ENCODE data around the gene MLLT10. TPM values are rescaled to one million over a fixed set of nuclear protein-coding genes. Genes with fewer than 3 reads are reported as not detected.

The MLLT10 gene
- total RNA-seq, 1 donor from 2014 or later: 61.3 TPM

DNA sequence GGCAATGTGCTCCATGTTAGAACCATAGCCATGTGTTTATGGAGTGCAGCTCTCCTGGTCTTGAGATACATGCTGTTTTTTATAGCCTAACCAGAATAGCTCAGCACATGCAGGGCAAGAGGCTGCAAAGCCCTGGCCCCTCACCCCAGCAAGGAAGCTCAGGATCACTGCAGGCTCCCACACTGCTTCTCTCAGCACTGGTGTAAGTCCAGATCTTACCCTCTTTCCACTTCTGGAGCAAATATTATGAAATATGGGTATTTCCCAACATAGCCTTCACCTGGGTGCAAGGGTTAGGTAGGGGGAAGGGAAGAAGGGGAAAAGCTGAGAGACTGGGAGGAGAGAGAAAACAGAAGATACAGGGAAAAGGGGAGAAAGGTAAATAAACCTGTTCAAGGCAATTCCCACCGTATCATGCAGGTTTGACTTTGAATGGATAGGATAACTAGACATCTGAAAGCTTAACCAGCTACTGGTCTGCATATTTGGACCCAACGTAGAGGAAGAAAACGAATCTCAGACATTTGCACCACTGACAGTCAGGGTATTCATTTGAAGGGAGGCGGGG is 28.2 kb upstream of the MLLT10 start:
- Mint-ChIP-seq H3K9me3 (no peaks in the 10 kb centered on the region), H3K4me1 (peaks cover 82% of the 10 kb centered on the region), H3K36me3 (no peaks in the 10 kb centered on the region), H3K27ac (peak overlapping the region; percentile 99), H3K4me3 (peak overlapping the region; percentile 88), H3K27me3 (ENCODE audit: insufficient read depth, low read depth) (peaks cover 11% of the 10 kb centered on the region)
- peak; percentile 54 for DNase-seq (ENCODE audit: low spot score)
- H3F3A ChIP-seq (ENCODE audit: low read depth): peaks cover 92% of the 10 kb centered on the region
- peak overlapping the region; percentile 99 for H3K4me3 ChIP-seq
- peaks cover 69% of the 10 kb centered on the region for H3K4me1 ChIP-seq
- no peak overlapping the region for H3K9ac ChIP-seq
- no peaks in the 10 kb centered on the region for H3K9me3 ChIP-seq (ENCODE audit: low read depth)
- no peaks in the 10 kb centered on the region for H3K36me3 ChIP-seq
- no peak overlapping the region for H2AFZ ChIP-seq (replicated peaks)
- peak overlapping the region; percentile 39 for H3K27ac ChIP-seq
- no peaks in the 10 kb centered on the region for H3K27me3 ChIP-seq
- peak overlapping the region; percentile 94 for H3K4me2 ChIP-seq
- H3K79me2 ChIP-seq (ENCODE audit: low read depth): peaks cover 100% of the 10 kb centered on the region
- H4K20me1 ChIP-seq (ENCODE audit: low read depth): peaks cover 75% of the 10 kb centered on the region
- no peak for TF ChIP-seq EZH2 (IDR thresholded peaks at IDR 0.05)

DNA sequence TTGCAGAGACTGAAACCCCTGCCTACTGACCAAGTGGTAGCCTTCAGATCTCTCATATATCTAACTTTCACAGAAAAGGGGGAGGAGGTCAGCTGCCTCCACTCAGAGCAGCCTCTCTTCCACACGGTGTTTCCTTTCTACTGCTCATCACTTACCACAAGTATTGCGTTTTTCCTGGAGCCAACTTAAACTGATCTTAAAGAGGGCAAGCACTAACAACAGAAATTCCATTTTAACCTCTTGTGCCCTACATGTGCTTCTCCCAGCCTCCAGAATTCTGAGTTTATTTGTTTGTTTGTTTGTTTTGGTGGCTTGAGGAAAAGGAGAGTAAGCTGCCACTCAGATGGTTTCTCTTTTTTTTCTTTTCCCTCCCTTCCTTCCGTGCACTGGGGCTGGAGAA is 27.7 kb upstream of the MLLT10 start:
- Mint-ChIP-seq H3K27me3 (ENCODE audit: insufficient read depth, low read depth) (peaks cover 11% of the 10 kb centered on the region), H3K9me3 (no peaks in the 10 kb centered on the region), H3K4me1 (peaks cover 80% of the 10 kb centered on the region), H3K36me3 (peaks cover 2% of the 10 kb centered on the region), H3K4me3 (peak overlapping the region; percentile 88), H3K27ac (peak overlapping the region; percentile 99)
- H3K9ac ChIP-seq: no peak overlapping the region
- peak overlapping the region; percentile 99 for H3K4me3 ChIP-seq
- H3K27ac ChIP-seq: peak overlapping the region; percentile 100
- H3K4me1 ChIP-seq: peaks cover 66% of the 10 kb centered on the region
- peaks cover 92% of the 10 kb centered on the region for H3F3A ChIP-seq (ENCODE audit: low read depth)
- H3K79me2 ChIP-seq (ENCODE audit: low read depth): peaks cover 100% of the 10 kb centered on the region
- no peaks in the 10 kb centered on the region for H3K27me3 ChIP-seq
- TF ChIP-seq, protein P1, sequence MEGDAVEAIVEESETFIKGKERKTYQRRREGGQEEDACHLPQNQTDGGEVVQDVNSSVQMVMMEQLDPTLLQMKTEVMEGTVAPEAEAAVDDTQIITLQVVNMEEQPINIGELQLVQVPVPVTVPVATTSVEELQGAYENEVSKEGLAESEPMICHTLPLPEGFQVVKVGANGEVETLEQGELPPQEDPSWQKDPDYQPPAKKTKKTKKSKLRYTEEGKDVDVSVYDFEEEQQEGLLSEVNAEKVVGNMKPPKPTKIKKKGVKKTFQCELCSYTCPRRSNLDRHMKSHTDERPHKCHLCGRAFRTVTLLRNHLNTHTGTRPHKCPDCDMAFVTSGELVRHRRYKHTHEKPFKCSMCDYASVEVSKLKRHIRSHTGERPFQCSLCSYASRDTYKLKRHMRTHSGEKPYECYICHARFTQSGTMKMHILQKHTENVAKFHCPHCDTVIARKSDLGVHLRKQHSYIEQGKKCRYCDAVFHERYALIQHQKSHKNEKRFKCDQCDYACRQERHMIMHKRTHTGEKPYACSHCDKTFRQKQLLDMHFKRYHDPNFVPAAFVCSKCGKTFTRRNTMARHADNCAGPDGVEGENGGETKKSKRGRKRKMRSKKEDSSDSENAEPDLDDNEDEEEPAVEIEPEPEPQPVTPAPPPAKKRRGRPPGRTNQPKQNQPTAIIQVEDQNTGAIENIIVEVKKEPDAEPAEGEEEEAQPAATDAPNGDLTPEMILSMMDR (IDR thresholded peaks at IDR 0.05): no peak
- TF ChIP-seq EZH2phosphoT487 (IDR thresholded peaks at IDR 0.05) (no peak), EZH2 (IDR thresholded peaks at IDR 0.05) (no peak)
- no peak overlapping the region for H2AFZ ChIP-seq (replicated peaks)
- H4K20me1 ChIP-seq (ENCODE audit: low read depth): peaks cover 75% of the 10 kb centered on the region
- peak; percentile 18 for DNase-seq (ENCODE audit: low spot score)
- peaks cover under 1% of the 10 kb centered on the region for H3K36me3 ChIP-seq
- no peaks in the 10 kb centered on the region for H3K9me3 ChIP-seq (ENCODE audit: low read depth)
- H3K4me2 ChIP-seq: peak overlapping the region; percentile 94

DNA sequence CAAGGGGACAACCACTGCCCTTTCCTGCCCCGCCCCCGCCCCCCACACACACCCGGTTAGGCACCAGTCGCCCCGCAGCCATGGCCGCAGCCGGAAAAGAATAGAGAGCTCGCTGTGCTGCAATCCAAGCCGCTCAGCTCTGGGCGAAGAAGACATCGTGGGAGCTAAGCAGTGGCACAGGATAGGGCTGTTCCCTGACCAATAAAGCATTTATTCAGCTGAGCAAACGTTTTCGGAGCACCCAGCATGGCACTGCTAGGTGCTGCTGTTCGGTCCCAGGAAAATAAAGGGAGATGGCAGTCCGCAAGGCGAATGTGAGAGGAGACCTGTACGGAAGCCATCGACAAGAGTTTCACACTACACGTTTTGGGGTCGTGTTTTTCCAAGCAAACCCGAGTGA is 26.9 kb upstream of the MLLT10 start:
- H3K27ac Mint-ChIP-seq: peak overlapping the region; percentile 99
- DNase-seq (ENCODE audit: low spot score): peak; percentile 58
- Histone ChIP-seq H3K27ac (peak overlapping the region; percentile 100), H3K9ac (peak overlapping the region; percentile 89), H4K20me1 (ENCODE audit: low read depth) (peaks cover 75% of the 10 kb centered on the region), H3K4me3 (peak overlapping the region; percentile 99), H3K36me3 (peaks cover 8% of the 10 kb centered on the region), H3K4me2 (peak overlapping the region; percentile 94), H3K4me1 (peaks cover 66% of the 10 kb centered on the region), H3K27me3 (no peaks in the 10 kb centered on the region), H3K9me3 (ENCODE audit: low read depth) (no peaks in the 10 kb centered on the region), H3F3A (ENCODE audit: low read depth) (peaks cover 92% of the 10 kb centered on the region), H2AFZ (replicated peaks) (no peak overlapping the region), H3K79me2 (ENCODE audit: low read depth) (peaks cover 100% of the 10 kb centered on the region)
- H3K36me3 Mint-ChIP-seq: peaks cover 6% of the 10 kb centered on the region
- H3K27me3 Mint-ChIP-seq (ENCODE audit: insufficient read depth, low read depth): peaks cover 11% of the 10 kb centered on the region
- H3K4me1 Mint-ChIP-seq: peaks cover 79% of the 10 kb centered on the region
- TF ChIP-seq EZH2phosphoT487 (IDR thresholded peaks at IDR 0.05): no peak
- TF ChIP-seq EZH2 (IDR thresholded peaks at IDR 0.05): no peak
- TF ChIP-seq, protein P1 (IDR thresholded peaks at IDR 0.05): no peak
- H3K9me3 Mint-ChIP-seq: no peaks in the 10 kb centered on the region
- H3K4me3 Mint-ChIP-seq: peak overlapping the region; percentile 88

DNA sequence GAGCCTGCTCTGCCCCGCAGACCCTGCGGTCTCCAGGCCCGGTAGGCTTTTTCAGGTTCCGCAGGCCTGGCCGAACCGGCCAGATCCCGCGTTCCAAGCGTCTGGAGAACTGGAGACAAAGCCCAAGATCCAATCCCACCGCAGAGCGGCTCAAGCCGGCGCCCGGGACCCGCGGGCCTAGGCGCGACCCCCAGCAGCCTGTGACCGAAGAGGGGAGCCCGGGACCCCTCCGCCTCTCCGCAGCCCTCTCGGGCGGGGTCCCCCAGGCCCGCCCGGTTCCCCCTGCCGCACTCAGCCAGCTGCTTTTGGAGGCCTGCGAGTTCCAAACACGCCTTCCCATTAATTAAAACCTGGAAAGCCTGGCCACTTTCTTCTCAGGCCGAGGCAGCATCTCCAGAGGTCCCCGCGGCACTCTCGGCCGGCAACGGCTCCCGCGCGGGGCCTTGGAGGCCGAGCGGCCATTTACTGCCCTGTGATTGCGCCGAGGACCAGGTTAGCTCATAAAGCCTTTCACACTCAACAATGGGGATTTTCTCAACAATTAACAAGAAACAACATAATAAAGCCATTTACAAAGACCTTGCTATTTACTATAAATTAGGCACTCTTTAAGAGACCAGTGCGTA is 25.2 kb upstream of the MLLT10 start:
- Histone ChIP-seq H3K27me3 (no peaks in the 10 kb centered on the region), H2AFZ (replicated peaks) (no peak overlapping the region), H3K36me3 (peaks cover 24% of the 10 kb centered on the region), H3F3A (ENCODE audit: low read depth) (peaks cover 88% of the 10 kb centered on the region), H3K79me2 (ENCODE audit: low read depth) (peaks cover 100% of the 10 kb centered on the region), H3K9me3 (ENCODE audit: low read depth) (no peaks in the 10 kb centered on the region), H3K4me2 (peak overlapping the region; percentile 94), H3K27ac (peak overlapping the region; percentile 100), H3K4me1 (peaks cover 49% of the 10 kb centered on the region), H3K9ac (peak overlapping the region; percentile 89), H4K20me1 (ENCODE audit: low read depth) (peaks cover 80% of the 10 kb centered on the region), H3K4me3 (peak overlapping the region; percentile 99)
- H3K4me3 Mint-ChIP-seq: peak overlapping the region; percentile 88
- H3K27ac Mint-ChIP-seq: peak overlapping the region; percentile 99
- H3K36me3 Mint-ChIP-seq: peaks cover 17% of the 10 kb centered on the region
- H3K4me1 Mint-ChIP-seq: peaks cover 68% of the 10 kb centered on the region
- no peaks in the 10 kb centered on the region for H3K9me3 Mint-ChIP-seq
- peak; percentile 81 for DNase-seq (ENCODE audit: low spot score)
- H3K27me3 Mint-ChIP-seq (ENCODE audit: insufficient read depth, low read depth): peaks cover 9% of the 10 kb centered on the region
- TF ChIP-seq, protein P1 (IDR thresholded peaks at IDR 0.05): no peak
- TF ChIP-seq EZH2phosphoT487 (IDR thresholded peaks at IDR 0.05) (no peak), EZH2 (IDR thresholded peaks at IDR 0.05) (no peak)

Data from neural progenitor cell (in vitro differentiated cells).